ENCODE results near the gene THAP11.
"Not testable (repeated sequence)": the region's sequence is repeated elsewhere in the genome, so short reads cannot be mapped to it uniquely, and the experiment has no call there.

The THAP11 gene

DNA sequence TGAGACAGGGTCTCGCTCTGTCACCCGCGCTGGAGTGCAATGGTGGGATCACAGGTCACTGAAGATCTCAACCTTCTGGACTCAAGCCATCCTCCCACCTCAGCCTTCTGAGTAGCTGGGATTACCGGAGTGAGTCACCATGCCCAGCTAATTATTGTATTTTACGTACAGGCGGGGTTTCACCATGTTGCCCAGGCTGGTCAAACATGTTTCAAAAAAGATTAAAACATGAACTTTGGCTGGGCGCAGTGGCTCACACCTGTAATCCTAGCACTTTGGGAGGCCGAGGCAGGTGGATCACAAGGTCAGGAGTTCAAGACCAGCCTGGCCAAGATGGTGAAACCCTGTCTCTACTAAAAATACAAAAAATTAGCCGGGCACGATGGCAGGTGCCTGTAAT is 4.9 kb upstream of the THAP11 start:
- DNase-seq = not testable (repeated sequence)

- no peak for DNase-seq
These were observed 4.3 kb upstream of the THAP11 start for GRCh38 chr16:67837811-67838210.

GRCh38 chr16:67841198-67841815 is 813 bp upstream of the THAP11 start:
- DNase-seq = no peak

DNA sequence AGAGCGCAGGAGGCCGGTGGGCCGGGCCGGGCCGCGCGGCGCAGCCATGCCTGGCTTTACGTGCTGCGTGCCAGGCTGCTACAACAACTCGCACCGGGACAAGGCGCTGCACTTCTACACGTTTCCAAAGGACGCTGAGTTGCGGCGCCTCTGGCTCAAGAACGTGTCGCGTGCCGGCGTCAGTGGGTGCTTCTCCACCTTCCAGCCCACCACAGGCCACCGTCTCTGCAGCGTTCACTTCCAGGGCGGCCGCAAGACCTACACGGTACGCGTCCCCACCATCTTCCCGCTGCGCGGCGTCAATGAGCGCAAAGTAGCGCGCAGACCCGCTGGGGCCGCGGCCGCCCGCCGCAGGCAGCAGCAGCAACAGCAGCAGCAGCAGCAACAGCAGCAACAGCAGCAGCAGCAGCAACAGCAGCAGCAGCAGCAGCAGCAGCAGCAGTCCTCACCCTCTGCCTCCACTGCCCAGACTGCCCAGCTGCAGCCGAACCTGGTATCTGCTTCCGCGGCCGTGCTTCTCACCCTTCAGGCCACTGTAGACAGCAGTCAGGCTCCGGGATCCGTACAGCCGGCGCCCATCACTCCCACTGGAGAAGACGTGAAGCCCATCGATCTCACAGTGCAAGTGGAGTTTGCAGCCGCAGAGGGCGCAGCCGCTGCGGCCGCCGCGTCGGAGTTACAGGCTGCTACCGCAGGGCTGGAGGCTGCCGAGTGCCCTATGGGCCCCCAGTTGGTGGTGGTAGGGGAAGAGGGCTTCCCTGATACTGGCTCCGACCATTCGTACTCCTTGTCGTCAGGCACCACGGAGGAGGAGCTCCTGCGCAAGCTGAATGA is 606 bp downstream of the THAP11 start:
- peak; percentile 41 to 48 for DNase-seq

GRCh38 chr16:67843343-67843765 is 1.2 kb downstream of the THAP11 start:
- no peak for DNase-seq

DNA sequence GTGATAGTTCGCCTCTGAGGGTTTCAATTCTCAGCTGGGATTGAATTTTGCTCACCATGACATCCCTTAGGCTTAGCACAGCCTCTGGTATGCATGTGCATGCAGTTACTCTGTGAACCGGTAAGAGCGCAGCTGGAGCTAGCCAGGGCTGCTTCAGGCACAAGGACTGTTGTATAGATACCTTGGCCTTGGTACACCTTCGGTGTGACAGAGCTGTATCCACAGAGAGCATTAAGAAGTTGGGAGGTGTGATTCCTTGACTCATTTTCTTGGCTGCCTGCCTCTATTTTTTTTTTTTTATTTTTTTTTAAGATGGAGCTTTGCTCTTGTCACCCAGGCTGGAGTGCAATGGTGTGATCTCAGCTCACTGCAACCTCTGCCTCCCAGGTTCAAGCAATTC is 2.4 kb downstream of the THAP11 start:
- no peak for DNase-seq

GRCh38 chr16:67845291-67846062 is 3.4 kb downstream of the THAP11 start:
- DNase-seq = no peak

DNA sequence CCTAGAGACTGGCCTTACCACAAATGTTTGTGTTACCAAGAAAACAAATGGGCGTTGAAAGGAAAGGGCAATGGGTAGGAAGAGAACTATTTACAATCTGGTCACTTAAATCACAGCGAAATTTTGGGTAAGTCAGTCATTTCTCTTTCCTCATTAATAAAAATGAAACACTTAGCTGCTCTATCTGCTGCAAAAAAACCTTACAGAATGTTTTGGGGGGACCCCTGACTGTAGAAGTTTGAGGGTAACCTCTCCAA is 3.9 kb downstream of the THAP11 start:
- no peak for DNase-seq

DNA sequence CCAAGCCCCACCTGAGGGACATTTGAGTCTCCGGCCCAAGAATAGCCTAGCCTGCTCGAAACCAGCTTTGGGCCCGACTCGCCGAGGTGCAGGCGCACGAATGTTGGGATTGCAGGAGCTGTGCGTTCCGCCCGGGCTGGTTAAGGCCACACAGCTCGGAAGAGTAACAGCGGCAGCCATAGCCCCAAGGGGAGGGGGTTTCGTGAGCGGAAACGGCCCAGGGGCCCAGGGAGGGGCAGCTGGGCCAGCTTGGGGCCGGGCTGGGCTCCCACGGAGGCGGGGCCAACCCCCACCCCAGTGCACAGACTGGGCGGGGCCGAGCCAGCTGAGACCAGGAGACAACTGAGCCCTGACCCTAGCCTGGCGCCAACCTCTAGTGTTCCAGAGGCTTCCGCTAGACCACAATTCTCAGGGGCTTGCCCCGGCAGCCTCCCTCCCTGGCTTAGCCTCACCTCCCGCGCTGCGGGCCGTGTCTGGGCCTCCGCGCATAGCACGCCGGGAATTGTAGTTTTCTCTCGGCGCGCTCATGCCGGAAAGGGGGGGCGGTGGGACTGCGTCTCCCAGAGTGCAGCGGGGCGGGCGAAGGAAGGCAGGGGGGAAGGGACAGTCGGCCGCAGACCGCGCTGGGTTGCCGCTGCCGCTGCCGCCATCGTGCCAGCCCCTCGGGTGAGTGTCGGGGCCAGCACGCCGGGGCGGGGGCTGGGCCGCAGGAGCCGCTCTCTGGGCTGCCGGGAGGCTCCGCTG is 4.4 kb downstream of the THAP11 start, which contains the start of gene NUTF2:
NUTF2 (plus strand) TSS at position 614 of the 744 bp plus-strand sequence. CDS start 18,198 bp downstream, outside the sequence.
- peak; percentile 93 for DNase-seq

DNA sequence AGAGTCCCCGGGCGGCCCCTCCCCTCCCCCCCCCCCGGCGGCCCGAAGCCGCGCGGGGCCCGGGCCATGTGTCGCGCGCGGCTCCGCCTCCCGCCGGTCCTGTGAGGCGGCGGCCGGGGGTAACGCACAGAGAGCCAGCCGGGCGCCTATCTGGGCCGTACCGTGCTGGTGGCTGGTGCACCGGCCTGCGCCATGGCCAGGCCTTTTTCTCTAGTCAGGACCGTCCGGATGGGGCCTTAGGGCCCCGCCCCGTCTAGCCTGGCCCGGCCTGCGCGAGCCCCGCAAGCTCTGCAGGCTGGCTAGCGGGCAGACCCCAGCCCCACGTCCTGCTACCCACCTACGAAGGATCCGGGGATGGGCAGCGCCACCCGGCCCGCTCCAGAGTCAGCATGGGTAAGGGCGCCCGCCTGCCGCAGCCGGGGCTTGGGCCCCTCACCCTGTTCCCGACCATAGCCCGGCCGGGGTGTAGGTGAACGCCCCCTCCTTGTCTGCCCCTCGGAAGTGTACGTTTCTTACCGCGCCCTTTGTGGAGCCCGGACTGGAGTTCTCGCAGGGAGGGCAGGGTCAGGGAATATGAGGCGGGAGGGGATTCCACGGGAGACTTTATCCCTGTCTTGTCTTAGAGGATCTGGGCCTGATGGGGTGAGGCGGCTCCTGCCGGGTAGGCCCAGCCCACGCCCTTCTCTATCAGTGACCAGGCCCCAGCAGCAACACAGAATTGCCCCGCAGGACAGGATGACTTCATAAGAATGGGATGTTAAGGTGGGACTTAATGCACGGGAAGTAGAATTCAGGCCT is 5.1 kb downstream of the THAP11 start, which contains the start of gene CENPT:
CENPT (minus strand) TSS at position 630 of the 798 bp plus-strand sequence. CDS start 13,834 bp downstream, outside the sequence.
- peak in 1 of 2 experiments; percentile 66 for DNase-seq

GRCh38 chr16:67848118-67848517 is 6.0 kb downstream of the THAP11 start:
- DNase-seq = no peak

DNA sequence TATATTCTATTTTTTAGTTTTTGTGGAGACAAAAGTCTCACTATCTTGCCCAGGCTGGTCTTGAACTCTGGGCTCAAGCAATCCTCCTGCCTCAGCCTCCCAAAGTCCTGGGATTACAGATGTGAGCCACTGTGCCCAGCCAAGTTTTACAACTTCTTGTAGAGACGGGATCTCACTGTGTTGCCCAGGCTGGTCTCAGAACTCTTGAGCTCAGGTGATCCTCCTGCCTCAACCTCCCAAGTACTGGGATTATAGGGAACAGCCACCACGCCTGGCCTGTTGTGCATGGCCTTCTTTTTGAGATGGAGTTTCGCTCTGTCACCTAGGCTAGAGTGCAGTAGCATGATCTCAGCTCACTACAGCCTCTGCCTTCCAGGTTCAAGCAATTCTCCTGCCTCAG is 11.6 kb downstream of the THAP11 start:
- no peak for DNase-seq

DNA sequence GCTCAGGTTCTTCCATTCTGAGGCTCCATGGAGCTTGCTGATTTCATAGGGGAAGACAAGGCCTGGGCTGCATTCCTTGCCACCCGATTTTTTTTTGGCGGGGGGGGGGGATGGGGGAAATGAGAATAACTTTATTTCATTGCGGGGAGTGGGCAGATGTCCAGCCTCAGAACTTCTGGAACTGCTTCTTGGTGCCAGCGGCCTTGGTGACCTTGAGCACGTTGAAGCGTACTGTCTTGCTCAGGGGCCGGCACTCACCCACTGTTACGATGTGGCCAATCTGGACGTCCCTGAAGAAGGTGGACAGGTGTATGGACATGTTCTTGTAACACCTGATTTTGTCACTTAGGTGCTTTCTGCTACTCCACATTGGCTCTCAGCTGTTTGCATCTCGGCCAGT is 13.7 kb downstream of the THAP11 start:
- DNase-seq = no peak

- DNase-seq = no peak
These were observed 14.9 kb downstream of the THAP11 start for GRCh38 chr16:67856927-67857546.

- DNase-seq = peak in 1 of 2 experiments; percentile 23
These were observed 15.6 kb downstream of the THAP11 start for GRCh38 chr16:67857547-67858233.

- no peak for DNase-seq
These were observed 16.4 kb downstream of the THAP11 start for GRCh38 chr16:67858500-67858899.

DNA sequence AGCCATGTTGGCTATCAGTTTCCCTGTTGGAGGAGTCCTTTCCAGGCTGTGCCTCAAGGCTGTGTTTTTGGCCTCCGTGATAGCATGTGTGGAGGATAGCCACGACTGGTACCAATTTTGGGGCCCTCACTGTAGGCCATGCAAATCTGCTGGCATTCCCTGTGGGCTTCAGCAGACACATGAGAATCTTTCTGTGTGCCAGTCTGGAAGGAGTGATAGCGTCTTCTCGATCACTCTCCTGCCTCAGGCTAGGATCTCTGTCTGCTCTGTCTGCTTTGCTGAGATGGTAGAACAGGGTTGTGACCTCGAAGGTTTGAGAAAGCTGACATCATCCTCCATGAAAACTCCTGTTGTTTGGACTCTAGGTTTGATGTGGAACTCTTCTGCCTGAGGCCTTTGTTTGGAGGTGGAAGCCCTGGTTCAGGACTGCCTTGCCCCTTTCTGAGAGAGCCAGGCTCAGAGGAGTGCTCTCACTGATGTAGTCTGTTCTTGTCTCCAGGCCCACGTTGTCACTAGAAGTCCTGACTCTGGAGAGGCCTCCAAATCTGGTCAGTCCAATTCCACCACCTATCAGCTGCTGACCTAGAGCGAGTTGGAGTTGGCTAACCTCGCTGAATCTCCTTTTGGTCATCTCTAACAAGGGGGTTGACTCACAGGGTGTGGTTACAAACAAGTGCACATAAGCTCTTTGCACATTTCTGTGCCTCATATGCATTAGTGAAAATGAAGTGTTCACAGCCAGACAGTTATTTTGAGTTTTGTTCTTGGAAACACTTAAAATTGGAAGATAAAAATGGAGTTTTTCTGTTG is 18.7 kb downstream of the THAP11 start:
- no peak for DNase-seq

DNA sequence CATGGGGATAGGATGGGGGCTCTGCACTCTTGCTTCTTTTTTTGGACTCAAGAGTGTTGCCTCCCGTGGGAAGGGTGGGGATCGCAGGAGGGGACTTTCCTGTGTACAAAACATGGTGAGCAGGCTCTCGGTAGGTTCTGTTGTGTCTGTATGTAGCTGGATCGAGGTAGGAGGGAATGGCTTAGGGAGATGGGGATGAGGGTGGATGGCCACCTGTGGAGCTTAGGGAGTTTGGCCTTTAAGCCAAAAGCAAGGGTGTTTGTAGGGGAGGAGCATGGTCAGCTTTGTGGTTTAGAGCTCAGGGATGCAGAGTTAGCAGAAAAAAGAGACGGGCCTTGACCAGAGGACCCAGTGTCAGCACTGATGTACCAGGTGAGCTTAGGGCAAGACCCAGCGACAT is 19.8 kb downstream of the THAP11 start:
- no peak for DNase-seq

DNA sequence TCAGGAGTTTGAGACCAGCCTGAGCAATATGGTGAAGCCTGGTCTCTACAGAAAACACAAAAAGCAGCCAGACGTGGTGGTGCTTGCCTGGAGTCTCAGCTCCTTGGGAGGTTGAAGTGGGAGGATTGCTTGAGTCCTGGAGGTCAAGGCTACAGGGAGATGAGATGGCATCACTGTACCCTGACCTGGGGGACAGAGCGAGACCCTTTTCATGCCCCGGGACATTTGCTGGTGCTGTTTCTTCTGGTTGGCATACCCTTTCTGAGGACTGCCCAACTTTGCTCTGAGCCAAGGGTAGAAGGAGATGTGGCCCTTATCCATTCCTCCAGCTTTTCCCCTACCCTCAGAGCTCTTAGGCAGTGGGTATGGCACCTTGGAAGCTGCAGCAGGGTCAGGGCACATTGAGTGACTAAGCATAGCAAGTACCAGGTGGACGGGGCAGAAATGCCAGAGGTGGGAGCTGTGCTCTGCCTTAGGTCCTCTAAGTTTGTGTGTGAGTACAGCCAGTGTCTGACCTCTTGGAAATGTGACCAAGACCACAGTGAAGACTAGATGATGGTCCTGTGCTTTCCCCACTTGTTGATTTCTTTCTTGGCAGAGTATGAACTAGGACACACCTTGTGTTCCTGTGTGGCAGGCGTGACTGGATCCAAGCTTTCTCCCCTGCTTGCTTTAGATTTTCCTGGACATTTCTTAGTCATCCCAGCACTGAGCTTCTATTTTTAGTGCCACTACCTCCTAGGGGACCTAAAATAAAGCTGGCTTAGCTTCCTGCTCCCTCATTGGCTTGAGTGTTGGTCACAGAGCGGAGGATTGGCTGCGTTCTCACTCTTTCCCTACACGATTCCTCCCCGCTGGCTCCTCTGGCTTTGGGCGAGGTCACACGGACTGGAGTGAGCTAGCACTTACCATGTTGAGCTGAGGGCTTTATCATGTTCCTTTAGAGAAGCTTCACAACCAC is 20.8 kb downstream of the THAP11 start:
- no peak for DNase-seq

Data from stimulated activated CD4-positive, alpha-beta T cell treated with anti-CD3 and anti-CD28 coated beads, Interleukin-4, amount 100 ng/mL, for 4 hours (primary cell).